OCI-LY1 (cell line): ENCODE measurements around the gene DPT.

Experiments used
- H2AFZ ChIP-seq: fragments of 200-600 bp; sonication (generic), shearing (Covaris generic); 2 replicates; pipeline ENCODE4 v1.6.0; 2014; ENCODE audit warnings: antibody characterized with exemption, mild to moderate bottlenecking, low read length
- H3F3A ChIP-seq: fragments of 200-600 bp; sonication (generic), shearing (Covaris generic); 2 replicates; pipeline ENCODE4 v1.6.0; 2014; ENCODE audit warnings: mild to moderate bottlenecking, antibody characterized with exemption, low read length, moderate library complexity; ENCODE audit not compliant: insufficient read depth
- H3K27ac ChIP-seq: fragments of 200-600 bp; sonication (generic); 2 replicates; pipeline ENCODE4 v1.5.1; 2014; ENCODE audit warnings: low read length, mixed run types, mild to moderate bottlenecking, low read depth; ENCODE audit not compliant: poor library complexity, severe bottlenecking
- H3K27me3 ChIP-seq: fragments of 200-600 bp; sonication (generic); 2 replicates; pipeline ENCODE4 v1.6.0; 2014; ENCODE audit warnings: antibody characterized with exemption, mild to moderate bottlenecking, low read length, moderate library complexity; ENCODE audit not compliant: insufficient read depth
- H3K36me3 ChIP-seq: fragments of 200-600 bp; sonication (generic); 2 replicates; pipeline ENCODE4 v1.6.1; 2014; ENCODE audit warnings: mild to moderate bottlenecking, antibody characterized with exemption, low read length, moderate library complexity, mixed read lengths; ENCODE audit not compliant: insufficient read depth
- H3K4me1 ChIP-seq: fragments of 200-600 bp; sonication (generic); 2 replicates; pipeline ENCODE4 v1.5.1; 2014; ENCODE audit warnings: mild to moderate bottlenecking, low read length, moderate library complexity; ENCODE audit not compliant: insufficient read depth, severe bottlenecking
- H3K4me2 ChIP-seq: fragments of 200-600 bp; sonication (generic), shearing (Covaris generic); 2 replicates; pipeline ENCODE4 v1.6.1; 2014; ENCODE audit warnings: low read length
- H3K4me3 ChIP-seq: fragments of 200-600 bp; sonication (generic); 2 replicates; pipeline ENCODE4 v1.5.1; 2014; ENCODE audit warnings: low read length, low read depth, mild to moderate bottlenecking, mixed read lengths; ENCODE audit not compliant: poor library complexity, severe bottlenecking
- H3K79me2 ChIP-seq: fragments of 200-600 bp; shearing (Covaris generic); 2 replicates; pipeline ENCODE4 v1.6.1; 2016; ENCODE audit warnings: mixed run types, low read length, mixed read lengths; ENCODE audit not compliant: insufficient read depth
- H3K9ac ChIP-seq: fragments of 200-600 bp; sonication (generic), shearing (Covaris generic); 2 replicates; pipeline ENCODE4 v1.6.1; 2014; ENCODE audit warnings: mild to moderate bottlenecking, low read length, mixed read lengths
- H3K9me2 ChIP-seq: fragments of 200-600 bp; sonication (generic), shearing (Covaris generic); 2 replicates; pipeline ENCODE4 v1.6.1; 2014; ENCODE audit warnings: low read depth, mild to moderate bottlenecking, low read length, mixed read lengths
- H3K9me3 ChIP-seq: fragments of 200-600 bp; shearing (Covaris generic); 2 replicates; pipeline ENCODE4 v1.6.1; 2014; ENCODE audit warnings: low read length, mixed read lengths
- H4K20me1 ChIP-seq: fragments of 200-600 bp; sonication (generic), shearing (Covaris generic); 2 replicates; pipeline ENCODE4 v1.6.0; 2016; ENCODE audit warnings: mild to moderate bottlenecking, low read length; ENCODE audit not compliant: insufficient read depth
- CTCF ChIP-seq: fragments of 200-600 bp; sonication (generic), shearing (Covaris generic); IDR thresholded peaks from 2 replicates; pipeline ENCODE4 v1.5.1; 2017; ENCODE audit warnings: mild to moderate bottlenecking, antibody characterized with exemption, low read length, moderate library complexity, mixed read lengths
- EZH2 ChIP-seq: fragments of 200-600 bp; sonication (generic), shearing (Covaris generic); IDR thresholded peaks from 2 replicates; pipeline ENCODE4 v1.8.0; 2017; ENCODE audit warnings: borderline replicate concordance, mixed run types, mild to moderate bottlenecking, antibody characterized with exemption, low read length, moderate library complexity, mixed read lengths

DPT gene

GRCh38 chr1:168672278-168672677, 56.7 kb downstream of the DPT start:
- Histone ChIP-seq H2AFZ (no peak overlapping the region), H3K36me3 (no peaks in the 10 kb centered on the region), H3K9ac (no peak overlapping the region), H3K4me2 (no peak overlapping the region), H3K27ac (no peak overlapping the region), H3K27me3 (no peaks in the 10 kb centered on the region), H3K79me2 (no peaks in the 10 kb centered on the region), H4K20me1 (no peaks in the 10 kb centered on the region), H3K4me3 (no peak overlapping the region), H3K9me3 (no peaks in the 10 kb centered on the region), H3K9me2 (no peaks in the 10 kb centered on the region), H3K4me1 (no peaks in the 10 kb centered on the region), H3F3A (no peaks in the 10 kb centered on the region)
- TF ChIP-seq CTCF (no peak), EZH2 (no peak)

GRCh38 chr1:168671782-168672181, 57.2 kb downstream of the DPT start:
- no peak overlapping the region for H3K27ac ChIP-seq
- H3K36me3 ChIP-seq = no peaks in the 10 kb centered on the region
- H3K4me2 ChIP-seq = no peak overlapping the region
- no peaks in the 10 kb centered on the region for H3K79me2 ChIP-seq
- no peaks in the 10 kb centered on the region for H3F3A ChIP-seq
- no peaks in the 10 kb centered on the region for H3K27me3 ChIP-seq
- no peaks in the 10 kb centered on the region for H3K9me2 ChIP-seq
- TF ChIP-seq CTCF (no peak), EZH2 (no peak)
- H2AFZ ChIP-seq = no peak overlapping the region
- no peak overlapping the region for H3K4me3 ChIP-seq
- no peaks in the 10 kb centered on the region for H3K9me3 ChIP-seq
- H4K20me1 ChIP-seq = no peaks in the 10 kb centered on the region
- H3K9ac ChIP-seq = no peak overlapping the region
- no peaks in the 10 kb centered on the region for H3K4me1 ChIP-seq

- no peak overlapping the region for H2AFZ ChIP-seq
- H3K27ac ChIP-seq = no peak overlapping the region
- H3K27me3 ChIP-seq = no peaks in the 10 kb centered on the region
- H3K9ac ChIP-seq = no peak overlapping the region
- no peaks in the 10 kb centered on the region for H3K9me2 ChIP-seq
- H3F3A ChIP-seq = no peaks in the 10 kb centered on the region
- H3K4me1 ChIP-seq = no peaks in the 10 kb centered on the region
- H3K79me2 ChIP-seq = no peaks in the 10 kb centered on the region
- no peak overlapping the region for H3K4me2 ChIP-seq
- no peaks in the 10 kb centered on the region for H3K9me3 ChIP-seq
- no peaks in the 10 kb centered on the region for H4K20me1 ChIP-seq
- no peak overlapping the region for H3K4me3 ChIP-seq
- TF ChIP-seq CTCF (no peak), EZH2 (no peak)
- H3K36me3 ChIP-seq = no peaks in the 10 kb centered on the region
Observed at GRCh38 chr1:168665975-168666374, 63.0 kb downstream of the DPT start.
